HepG2 (cell line): ENCODE data around the gene UTS2R. TPM values are rescaled to one million over a fixed set of nuclear protein-coding genes. Genes with fewer than 3 reads are reported as not detected.

ENCODE experiments used
- ATAC-seq: fragments of 200-7000 bp; cut with Tn5 transposase; 3 replicates; pipeline ENCODE4 v1.9.1; 2020; ENCODE audit warnings: mild to moderate bottlenecking, moderate library complexity
- BruUV-seq: library from RNA; stranded (reverse); fragments of 400-500 nt; replicated peaks from 2 replicates; lab custom pipeline; 2021; lab: Mats Ljungman, UMichigan
- CTCF ChIA-PET: fragments of 300-600 bp; formaldehyde crosslinking; extraction: SDS; loops from one replicate; lab custom pipeline; 2021; ENCODE audit warnings: low total read pairs, inconsistent platforms, low intra/inter-chr PET ratio; lab: Yijun Ruan, JAX
- POLR2A ChIA-PET: fragments of 350-600 bp; sonication (Branson Sonifier 250); formaldehyde crosslinking; loops from one replicate; lab custom pipeline; 2020; ENCODE audit warnings: antibody characterized with exemption, inconsistent platforms; lab: Yijun Ruan, JAX
- DNase-seq: peaks from one replicate; pipeline ENCODE4 v3.0.0-alpha.2; 2015; ENCODE audit warnings: low spot score
- FAIRE-seq: peaks from 3 replicates; lab custom pipeline; 2011; peaks lifted over from hg19 to GRCh38; lab: Jason Lieb, UNC
- H2AFZ ChIP-seq: one replicate; pipeline ENCODE4 v1.6.1; 2011; ENCODE audit warnings: low read length, inconsistent platforms
- H3K27ac ChIP-seq: fragments of 300-600 bp; 3 replicates; pipeline ENCODE4 v1.8.0; 2011; ENCODE audit warnings: mixed run types, mild to moderate bottlenecking, mixed read lengths, low read length, inconsistent platforms; ENCODE audit not compliant: insufficient read depth; ENCODE audit errors: extremely low read length
- H3K27me3 ChIP-seq, 2 experiments: fragments of 200-600 bp in 1 of 2; 2 replicates in 1 of 2; 3 replicates in 1 of 2; pipeline versions ENCODE4 v1.6.0 to v1.8.0; 2011; ENCODE audit warnings: low read length in 2 of 2, mild to moderate bottlenecking in 2 of 2, moderate library complexity in 2 of 2, inconsistent platforms in 1 of 2; ENCODE audit not compliant: insufficient read depth in 2 of 2, control insufficient read depth in 1 of 2
- H3K36me3 ChIP-seq, 2 experiments: fragments of 200-600 bp in 1 of 2; replicated peaks in 1 of 2; 2 replicates in 1 of 2; 3 replicates in 1 of 2; pipeline versions ENCODE4 v1.5.1 to v1.8.0; 2011; ENCODE audit warnings: low read length in 2 of 2, inconsistent platforms in 1 of 2; ENCODE audit not compliant: insufficient read depth in 2 of 2, control insufficient read depth in 1 of 2
- H3K4me1 ChIP-seq: 2 replicates; pipeline ENCODE4 v1.5.1; 2012; ENCODE audit warnings: low read length, inconsistent platforms; ENCODE audit not compliant: insufficient read depth
- H3K4me2 ChIP-seq: 2 replicates; pipeline ENCODE4 v1.6.0; 2011; ENCODE audit warnings: low read depth, low read length, inconsistent platforms
- H3K4me3 ChIP-seq, 3 experiments: fragments of 200-600 bp in 1 of 3; sonication (generic), shearing (Covaris generic) in 1 of 3; replicated peaks in 1 of 3; 2 replicates each; pipeline ENCODE4 v1.5.1; 2011 to 2016; ENCODE audit warnings: low read length in 3 of 3, inconsistent platforms in 2 of 3, low read depth in 2 of 3, mild to moderate bottlenecking in 2 of 3, control low read depth in 1 of 3, mixed read lengths in 1 of 3; ENCODE audit not compliant: insufficient read depth in 1 of 3
- H3K79me2 ChIP-seq: one replicate; pipeline ENCODE4 v1.6.1; 2011; ENCODE audit warnings: low read length, inconsistent platforms; ENCODE audit not compliant: insufficient read depth
- H3K9ac ChIP-seq: 2 replicates; pipeline ENCODE4 v1.6.0; 2011; ENCODE audit warnings: mild to moderate bottlenecking, low read depth, low read length, inconsistent platforms; ENCODE audit not compliant: insufficient read depth
- H3K9me3 ChIP-seq: 2 replicates; pipeline ENCODE4 v1.5.1; 2012; ENCODE audit warnings: mild to moderate bottlenecking, low read length
- H4K20me1 ChIP-seq: 2 replicates; pipeline ENCODE4 v1.6.0; 2011; ENCODE audit warnings: inconsistent platforms, mild to moderate bottlenecking, low read length, moderate library complexity; ENCODE audit not compliant: insufficient read depth
- IRF1 ChIP-seq: sonication (generic); formaldehyde crosslinking; IDR thresholded peaks from 2 replicates; pipeline ENCODE4 v1.4.0; 2020; ENCODE audit warnings: low read depth, mild to moderate bottlenecking, missing genetic modification reagents
- JUNB ChIP-seq: sonication (generic); formaldehyde crosslinking; IDR thresholded peaks from 2 replicates; pipeline ENCODE4 v1.8.0; 2022; ENCODE audit warnings: missing genetic modification reagents, mild to moderate bottlenecking, borderline replicate concordance
- NFRKB ChIP-seq: fragments of 450-650 bp; IDR thresholded peaks from 2 replicates; pipeline ENCODE4 v1.6.1; 2017
- NONO ChIP-seq, 2 experiments: fragments of 450-650 bp in 1 of 2; sonication (generic) in 1 of 2; formaldehyde crosslinking in 1 of 2; IDR thresholded peaks in 1 of 2; conservative IDR thresholded peaks in 1 of 2; 2 replicates each; pipeline versions ENCODE4 v1.6.1 to v1.8.0; 2017 to 2022; ENCODE audit warnings: mild to moderate bottlenecking in 1 of 2, missing genetic modification reagents in 1 of 2, moderate library complexity in 1 of 2
- PHF20 ChIP-seq: sonication (generic); formaldehyde crosslinking; IDR thresholded peaks from 2 replicates; pipeline ENCODE4 v1.5.0; 2020; ENCODE audit warnings: mild to moderate bottlenecking, missing genetic modification reagents
- RAD51 ChIP-seq: fragments of 450-650 bp; IDR thresholded peaks from 2 replicates; pipeline ENCODE4 v1.6.1; 2016; ENCODE audit warnings: borderline replicate concordance
- STAT5B ChIP-seq: sonication (generic); formaldehyde crosslinking; IDR thresholded peaks from 2 replicates; pipeline ENCODE4 v1.4.0; 2020; ENCODE audit warnings: missing genetic modification reagents
- ZFP36L1 ChIP-seq: sonication (generic); formaldehyde crosslinking; IDR thresholded peaks from 2 replicates; pipeline ENCODE4 v1.8.0; 2022; ENCODE audit warnings: mild to moderate bottlenecking, missing genetic modification reagents, moderate library complexity
- ZFP91 ChIP-seq: sonication (generic); formaldehyde crosslinking; IDR thresholded peaks from 2 replicates; pipeline ENCODE4 v1.9.0; 2022; ENCODE audit warnings: missing genetic modification reagents, mild to moderate bottlenecking, borderline replicate concordance
- ZNF101 ChIP-seq: sonication (generic); formaldehyde crosslinking; IDR thresholded peaks from 2 replicates; pipeline ENCODE4 v1.4.0; 2020; ENCODE audit warnings: mild to moderate bottlenecking, low read depth, missing genetic modification reagents, borderline replicate concordance
- ZNF12 ChIP-seq: sonication (generic); formaldehyde crosslinking; IDR thresholded peaks from 2 replicates; pipeline ENCODE4 v1.5.0; 2020; ENCODE audit warnings: missing genetic modification reagents
- ZNF124 ChIP-seq: sonication (generic); formaldehyde crosslinking; IDR thresholded peaks from 2 replicates; pipeline ENCODE4 v1.4.0; 2020; ENCODE audit warnings: missing genetic modification reagents
- ZNF281 ChIP-seq: sonication (generic); formaldehyde crosslinking; IDR thresholded peaks from 2 replicates; pipeline ENCODE4 v1.4.0; 2020; ENCODE audit warnings: missing genetic modification reagents, borderline replicate concordance
- ZNF496 ChIP-seq: sonication (generic); formaldehyde crosslinking; IDR thresholded peaks from 2 replicates; pipeline ENCODE4 v1.8.1; 2023; ENCODE audit warnings: mild to moderate bottlenecking, moderate library complexity, missing genetic modification reagents; ENCODE audit not compliant: insufficient replicate concordance
- ZNF564 ChIP-seq: sonication (generic); formaldehyde crosslinking; IDR thresholded peaks from 2 replicates; pipeline ENCODE4 v1.8.1; 2023; ENCODE audit warnings: mild to moderate bottlenecking, missing genetic modification reagents
- WGBS: methylation state at CpG from one replicate; pipeline ENCODE4 v1.1.6; 2017; ENCODE audit warnings: low lambda C conversion rate; 5-methylcytosine and 5-hydroxymethylcytosine counted together
- in situ Hi-C: cut with HindIII; loops from 2 replicates; pipeline ENCODE4 v1.10.0; 2017; ENCODE audit warnings: low pct_unique_long_range_greater_than_20kb; ENCODE audit not compliant: extremely low pct_ligation_motif_present
- intact Hi-C: fragments of 100-400 bp; cut with micrococcal nuclease; formaldehyde crosslinking; loops from one replicate; pipeline ENCODE4 v1.10.0; 2022; ENCODE audit not compliant: unreplicated experiment
- polyA plus RNA-seq, 8 experiments: library from polyadenylated mRNA; depleted of rRNA in 3 of 8; stranded (reverse) in 7 of 8; unstranded in 1 of 8; fragments of >200 nt; fragmentation: Illumina TruSeq in 4 of 8; extraction: Trizol in 4 of 8; gene quantifications; 2 replicates each; pipeline versions ENCODE4 v1.2.1 to v1.2.3, GENCODE V29; 2011 to 2016; ENCODE audit warnings: low read depth in 4 of 8, missing spikeins in 1 of 8, mixed read lengths in 1 of 8; ENCODE audit not compliant: insufficient read depth in 1 of 8
- total RNA-seq, 5 experiments: library from RNA; depleted of rRNA; stranded (reverse); fragments of >200 nt; fragmentation: Illumina TruSeq; extraction: Trizol; gene quantifications; 2 replicates each; pipeline ENCODE4 v1.2.3, GENCODE V29; 2016; ENCODE audit warnings: low read depth in 1 of 5

Gene UTS2R
- total and polyA plus RNA-seq, 2 of the 13 experiments (the other 11 are each of a cell fraction or from before 2014, with no cell fraction given): 0.13 to 0.15 TPM

- Histone ChIP-seq H3K4me2 (peak overlapping the region; percentile 49; the same call in 1 of the 2 replicates), H4K20me1 (no peaks in the 10 kb centered on the region), H3K36me3 (peaks cover 6 to 8% of the 10 kb centered on the region in 2 experiments; a peak in 3 of 5 replicates), H3K27me3 (peaks cover 8 to 31% of the 10 kb centered on the region in 2 experiments; a peak in 3 of 5 replicates), H3K79me2 (no peaks in the 10 kb centered on the region), H2AFZ (no peak overlapping the region), H3K9ac (no peak overlapping the region), H3K9me3 (no peaks in the 10 kb centered on the region), H3K4me1 (peaks cover 34% of the 10 kb centered on the region), H3K27ac (no peak overlapping the region), H3K4me3 (peak overlapping the region in 1 of 3 experiments; percentile 26; a peak in 1 of 6 replicates)
- BruUV-seq: no TSS peak
- CTCF ChIA-PET: no interaction called here
- intact Hi-C loops: loop anchor here (5.0 kb wide), 1 partner anchor 35 kb away; no protein-coding TSS in a partner anchor
- in situ Hi-C loops: loop anchor here (5.0 kb wide), 1 partner anchor 35 kb away; no protein-coding TSS in a partner anchor
- FAIRE-seq (no peak), DNase-seq (no peak), ATAC-seq (no peak)
- 35% methylated on average over 3 of the region's 3 CpGs for WGBS
- POLR2A ChIA-PET: interaction anchor here (0.9 to 1.6 kb wide), 5 partner anchors 11 to 31 kb away, joined by 3 to 4 read pairs (median 4); no protein-coding TSS in a partner anchor
- TF ChIP-seq IRF1 (CRISPR knock-in tag) (no peak), STAT5B (no peak), ZFP36L1 (CRISPR knock-in tag) (no peak), ZFP91 (CRISPR knock-in tag) (no peak), RAD51 (0 out of 2 replicates have a peak, but pooled peaks have one; percentile 23), ZNF124 (CRISPR knock-in tag) (no peak), PHF20 (CRISPR knock-in tag) (0 out of 2 replicates have a peak, but pooled peaks have one; percentile 36), ZNF101 (CRISPR knock-in tag) (no peak), ZNF564 (0 out of 2 replicates have a peak, but pooled peaks have one; percentile 17), ZNF12 (CRISPR knock-in tag) (no peak), NFRKB (0 out of 2 replicates have a peak, but pooled peaks have one; percentile 7), JUNB (CRISPR knock-in tag) (0 out of 2 replicates have a peak, but pooled peaks have one; percentile 23), ZNF496 (CRISPR knock-in tag) (no peak), NONO (IDR thresholded peaks at IDR 0.05) (0 out of 2 replicates have a peak, but pooled peaks have one; percentile 66), NONO (CRISPR knock-in tag; conservative IDR thresholded peaks at IDR 0.05) (no peak), ZNF281 (CRISPR knock-in tag) (no peak)
Observed at GRCh38 chr17:82387705-82388106, 16.1 kb downstream of the UTS2R start.
